HFFc6 (cell line): ENCODE data around the gene NOX4. TPM values are rescaled to one million over a fixed set of nuclear protein-coding genes. Genes with fewer than 3 reads are reported as not detected.
A peak's percentile ranks its signal among the peaks of the same experiment; 100 is the strongest.

Source experiments
- DNase-seq: peaks from one replicate; pipeline ENCODE4 v3.0.0-alpha.2; 2018
- H3K27ac Mint-ChIP-seq: 2 replicates; pipeline ENCODE4 v1.8.0; 2020; ENCODE audit warnings: mild to moderate bottlenecking, mixed read lengths
- H3K27me3 Mint-ChIP-seq: 2 replicates; pipeline ENCODE4 v1.8.0; 2021; ENCODE audit warnings: mild to moderate bottlenecking, moderate library complexity, mixed read lengths; ENCODE audit not compliant: insufficient read depth
- H3K36me3 Mint-ChIP-seq: 2 replicates; pipeline ENCODE4 v1.8.0; 2021; ENCODE audit warnings: low read depth, mixed read lengths
- H3K4me1 Mint-ChIP-seq: 2 replicates; pipeline ENCODE4 v1.8.0; 2020; ENCODE audit warnings: low read depth, mixed read lengths
- H3K4me3 Mint-ChIP-seq: 2 replicates; pipeline ENCODE4 v1.8.0; 2020; ENCODE audit warnings: mild to moderate bottlenecking, moderate library complexity, mixed read lengths
- H3K9me3 Mint-ChIP-seq: 2 replicates; pipeline ENCODE4 v1.8.0; 2020; ENCODE audit warnings: mild to moderate bottlenecking, mixed read lengths
- CTCF ChIP-seq: fragments of 200-600 bp; sonication (generic); IDR thresholded peaks from 2 replicates; pipeline ENCODE4 v1.5.0; 2021; ENCODE audit warnings: antibody characterized with exemption, mild to moderate bottlenecking
- total RNA-seq, 6 experiments: library from RNA; stranded (reverse); fragmentation: NEBNext Ultra II Directional; extraction: Animal tissue kit (Norgen Biotek cat#: 25700); gene quantifications; 2 replicates in 1 of 6; 3 replicates in 5 of 6; pipeline ENCODE4 v1.2.3, GENCODE V29; 2021

The NOX4 gene
- total RNA-seq, 6 experiments from 2014 or later, result 2.2 to 5.0 (median 3.2) TPM

GRCh38 chr11:89495951-89496350, 4.8 kb upstream of the NOX4 start:
- peak; percentile 70 for DNase-seq
- no peak for TF ChIP-seq CTCF
- H3K27me3 Mint-ChIP-seq, result no peaks in the 10 kb centered on the region; the same call in 1 of the 2 replicates
- H3K4me1 Mint-ChIP-seq, result peaks cover 40% of the 10 kb centered on the region
- no peaks in the 10 kb centered on the region for H3K9me3 Mint-ChIP-seq
- H3K27ac Mint-ChIP-seq, result peak overlapping the region; percentile 34
- peak overlapping the region; percentile 36 for H3K4me3 Mint-ChIP-seq
- no peaks in the 10 kb centered on the region for H3K36me3 Mint-ChIP-seq

GRCh38 chr11:89493431-89493830, 2.3 kb upstream of the NOX4 start:
- Mint-ChIP-seq H3K9me3 (no peaks in the 10 kb centered on the region), H3K4me1 (peaks cover 57% of the 10 kb centered on the region), H3K27ac (no peak overlapping the region), H3K36me3 (no peaks in the 10 kb centered on the region), H3K27me3 (no peaks in the 10 kb centered on the region; the same call in 1 of the 2 replicates), H3K4me3 (no peak overlapping the region)
- no peak for TF ChIP-seq CTCF
- no peak for DNase-seq

GRCh38 chr11:89490602-89490980, 584 bp downstream of the NOX4 start:
- no peak for TF ChIP-seq CTCF
- Mint-ChIP-seq H3K36me3 (no peaks in the 10 kb centered on the region), H3K4me1 (peaks cover 51% of the 10 kb centered on the region), H3K27ac (peak overlapping the region; percentile 92), H3K27me3 (no peaks in the 10 kb centered on the region), H3K4me3 (peak overlapping the region; percentile 93), H3K9me3 (no peaks in the 10 kb centered on the region)
- no peak for DNase-seq

GRCh38 chr11:89489930-89490329, 1.2 kb downstream of the NOX4 start:
- no peaks in the 10 kb centered on the region for H3K9me3 Mint-ChIP-seq
- H3K27me3 Mint-ChIP-seq, result no peaks in the 10 kb centered on the region
- peaks cover 46% of the 10 kb centered on the region for H3K4me1 Mint-ChIP-seq
- TF ChIP-seq CTCF, result no peak
- H3K27ac Mint-ChIP-seq, result peak overlapping the region; percentile 4; the same call in 1 of the 2 replicates
- DNase-seq, result peak; percentile 18
- H3K4me3 Mint-ChIP-seq, result peak overlapping the region; percentile 93
- H3K36me3 Mint-ChIP-seq, result no peaks in the 10 kb centered on the region

- Mint-ChIP-seq H3K9me3 (no peaks in the 10 kb centered on the region), H3K27ac (peak overlapping the region; percentile 19; the same call in 1 of the 2 replicates), H3K36me3 (no peaks in the 10 kb centered on the region), H3K4me3 (no peak overlapping the region), H3K27me3 (no peaks in the 10 kb centered on the region), H3K4me1 (peaks cover 47% of the 10 kb centered on the region)
- peak; percentile 30 for DNase-seq
- no peak for TF ChIP-seq CTCF
These were observed 4.2 kb downstream of the NOX4 start for GRCh38 chr11:89487016-89487415.

- H3K27ac Mint-ChIP-seq, result no peak overlapping the region
These were observed 6.3 kb downstream of the NOX4 start for GRCh38 chr11:89484896-89485295.

More at GRCh38 chr11:89484896-89485295, 6.3 kb downstream of the NOX4 start:
- Mint-ChIP-seq H3K4me1 (peaks cover 28% of the 10 kb centered on the region), H3K9me3 (no peaks in the 10 kb centered on the region), H3K36me3 (no peaks in the 10 kb centered on the region), H3K27me3 (no peaks in the 10 kb centered on the region), H3K4me3 (no peak overlapping the region)
- no peak for TF ChIP-seq CTCF
- DNase-seq, result no peak
